GM21367 (cell line): ENCODE results near the gene TBC1D3C.
"Not testable (repeated sequence)": the region's sequence is repeated elsewhere in the genome, so short reads cannot be mapped to it uniquely, and the experiment has no call there.

Source experiments
- ATAC-seq: cut with Tn5 transposase; IDR thresholded peaks from one replicate; pipeline ENCODE4 v1.9.1; 2021; ENCODE audit not compliant: unreplicated experiment

The TBC1D3C gene

DNA sequence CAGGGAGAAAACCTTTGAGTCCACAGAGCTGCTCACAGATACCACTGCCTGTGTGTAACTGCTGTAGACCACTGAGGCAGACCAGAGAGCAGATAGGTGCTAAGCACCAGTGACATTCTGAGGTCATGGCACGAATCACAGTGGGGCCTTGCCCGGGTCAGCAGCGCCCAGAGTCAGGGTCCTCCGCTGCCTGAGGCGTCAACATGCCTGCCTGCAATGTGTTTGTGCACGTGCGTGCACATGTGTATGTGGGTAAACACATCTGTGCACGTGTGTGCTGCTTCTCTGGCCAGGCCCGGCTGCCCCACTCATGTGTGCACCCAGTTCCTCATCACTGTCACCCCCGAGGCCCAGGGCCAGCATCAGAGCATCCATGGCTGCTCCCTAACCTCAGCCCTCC lies at the start of gene TBC1D3C:
TSS of gene TBC1D3C (minus strand) at position 101 of the 400 bp plus-strand sequence. CDS start 1,568 bp downstream, outside the sequence.
- ATAC-seq: not testable (repeated sequence)

DNA sequence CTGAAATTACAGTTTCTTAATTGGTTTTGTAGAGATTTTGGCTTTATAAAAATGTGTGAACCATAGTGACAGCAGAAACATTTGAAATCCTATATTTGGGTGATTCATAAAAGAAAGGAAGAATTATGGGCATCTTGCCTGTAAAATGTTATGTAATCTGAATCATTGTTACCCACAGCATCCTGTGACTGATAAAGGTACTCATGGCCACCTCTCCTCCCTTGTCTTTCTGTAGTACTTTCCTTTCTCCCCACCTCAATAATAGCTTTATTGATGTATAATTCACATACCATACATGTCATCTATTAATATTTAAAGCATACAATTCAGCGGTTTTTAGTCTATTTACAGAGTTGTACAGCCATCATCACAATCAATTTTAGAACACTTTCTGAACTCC lies 30.8 kb upstream of the TBC1D3C start:
- ATAC-seq: not testable (repeated sequence)

DNA sequence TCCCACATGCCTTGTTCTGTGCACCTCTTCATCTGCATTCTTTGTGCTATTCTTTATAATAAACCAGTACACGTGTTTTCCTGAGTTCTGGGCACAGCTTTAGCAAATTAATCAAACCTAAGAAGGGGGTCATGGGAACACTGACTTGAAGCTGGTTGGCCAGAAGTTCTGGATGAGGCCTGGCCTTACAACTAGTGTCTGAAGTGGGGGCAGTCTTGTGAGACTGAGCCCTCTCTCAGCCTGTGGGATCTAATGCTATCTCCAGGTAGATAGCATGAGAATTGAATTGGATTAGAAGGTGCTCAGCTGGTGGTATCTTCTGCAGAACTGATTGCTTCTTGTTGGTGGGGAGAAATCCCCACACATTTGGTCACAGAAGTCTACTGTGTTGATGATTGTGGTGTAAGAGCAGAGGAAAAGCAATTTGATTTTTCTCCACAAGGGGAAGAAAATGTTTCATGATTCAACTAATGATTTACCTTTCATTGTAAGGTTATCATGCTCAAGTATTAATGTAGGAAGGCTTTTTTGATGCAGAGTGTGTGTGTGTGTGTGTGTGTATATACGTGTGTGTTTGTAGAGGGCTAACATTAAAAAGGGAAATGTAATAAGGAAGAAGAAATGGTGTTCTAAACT lies 25.7 kb upstream of the TBC1D3C start:
- ATAC-seq: not testable (repeated sequence)

DNA sequence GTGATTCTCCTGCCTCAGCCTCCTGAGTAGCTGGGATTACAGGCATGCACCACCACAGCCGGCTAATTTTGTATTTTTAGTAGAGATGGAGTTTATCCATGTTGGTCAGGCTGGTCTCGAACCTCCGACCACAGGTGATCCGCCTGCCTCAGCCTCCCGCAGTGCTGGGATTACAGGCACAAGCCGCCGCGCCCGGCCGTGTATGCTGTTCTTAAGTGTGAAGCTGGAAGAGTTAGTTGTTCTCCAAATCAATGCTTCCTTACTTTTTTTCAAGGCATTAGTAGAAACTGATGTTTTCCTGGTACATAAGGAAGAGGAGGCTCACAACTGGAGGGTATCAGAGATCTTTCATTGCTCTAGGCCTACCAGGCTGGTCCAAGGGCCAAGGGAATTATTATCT lies 19.7 kb upstream of the TBC1D3C start:
- ATAC-seq: not testable (repeated sequence)

DNA sequence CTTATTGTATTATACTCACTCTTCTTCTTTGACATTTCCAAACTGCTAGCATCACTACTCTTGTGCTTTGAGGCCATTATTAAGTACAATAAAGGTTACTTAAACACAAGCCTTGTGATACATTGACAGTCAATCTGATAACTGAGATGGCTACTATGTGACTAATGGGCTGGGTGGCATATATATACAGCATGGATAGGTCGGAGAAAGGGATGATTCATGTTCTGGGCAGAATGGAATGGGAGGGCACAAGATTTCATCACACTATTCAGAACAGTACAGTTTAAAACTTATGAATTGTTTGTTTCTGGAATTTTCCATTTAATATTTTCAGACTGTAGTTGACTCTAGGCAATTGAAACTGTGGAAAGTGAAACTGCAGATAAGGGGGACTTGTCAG lies 18.9 kb upstream of the TBC1D3C start:
- ATAC-seq: not testable (repeated sequence)
